NCI-H2029 treated with DMSO at 0.1 percent for 48 hours (cell line): ENCODE data around the gene MYBPH.

Experiments
- DNase-seq: peaks from one replicate; lab custom pipeline; 2025; lab: John Stamatoyannopoulos, UW

Gene MYBPH

DNA sequence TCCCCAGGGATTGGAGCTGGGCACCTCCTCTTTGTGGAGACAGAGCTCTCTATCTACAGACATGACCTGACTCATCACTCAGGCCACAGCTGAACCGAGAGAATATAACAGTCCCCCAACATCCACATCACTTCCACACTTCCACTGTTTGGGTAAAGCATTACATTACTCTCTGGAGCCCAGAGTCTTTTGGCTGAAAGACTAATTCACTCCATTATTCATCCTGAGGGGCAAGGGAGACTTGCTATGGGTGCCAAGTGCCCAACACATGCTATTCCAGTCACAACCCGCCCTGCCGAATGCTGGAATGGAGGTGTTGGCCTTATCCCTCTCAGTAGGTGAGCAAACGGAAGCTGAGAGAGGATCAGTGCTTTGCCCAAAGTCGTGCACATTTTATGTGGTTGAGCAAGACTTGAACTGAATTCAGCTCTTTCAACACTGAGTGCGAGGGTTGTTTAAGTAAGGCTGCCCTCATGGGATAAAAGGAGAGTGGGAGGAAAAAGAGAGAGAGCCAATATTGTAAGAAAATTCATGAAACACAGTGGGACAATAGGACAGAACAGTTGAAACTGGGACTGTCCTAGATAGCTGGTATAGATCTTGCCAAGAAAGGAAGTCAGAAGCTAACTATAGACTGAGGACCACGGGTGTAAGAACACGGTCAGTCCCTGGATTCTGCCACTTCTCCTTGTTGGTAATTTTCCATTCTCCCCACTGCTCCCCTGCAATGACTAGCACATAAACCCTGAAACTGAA is 24.4 kb upstream of the MYBPH start:
- DNase-seq = no peak

DNA sequence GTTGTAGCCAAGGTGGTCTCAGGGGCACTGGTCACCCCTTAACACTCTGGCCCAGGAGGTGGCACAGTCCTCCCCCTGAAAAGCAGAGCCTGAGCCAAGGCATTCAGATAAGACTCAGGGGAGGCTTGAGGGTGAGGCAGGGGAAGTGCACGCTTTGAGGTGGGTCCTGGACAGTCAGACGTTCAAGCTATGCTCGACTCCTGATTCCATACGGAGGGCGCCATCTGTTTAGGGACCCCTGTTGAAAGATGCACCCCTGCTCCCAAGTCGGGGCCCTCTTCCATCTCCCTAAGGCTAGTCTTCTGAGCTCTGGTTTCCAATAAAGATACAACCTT is 23.8 kb upstream of the MYBPH start:
- no peak for DNase-seq

DNA sequence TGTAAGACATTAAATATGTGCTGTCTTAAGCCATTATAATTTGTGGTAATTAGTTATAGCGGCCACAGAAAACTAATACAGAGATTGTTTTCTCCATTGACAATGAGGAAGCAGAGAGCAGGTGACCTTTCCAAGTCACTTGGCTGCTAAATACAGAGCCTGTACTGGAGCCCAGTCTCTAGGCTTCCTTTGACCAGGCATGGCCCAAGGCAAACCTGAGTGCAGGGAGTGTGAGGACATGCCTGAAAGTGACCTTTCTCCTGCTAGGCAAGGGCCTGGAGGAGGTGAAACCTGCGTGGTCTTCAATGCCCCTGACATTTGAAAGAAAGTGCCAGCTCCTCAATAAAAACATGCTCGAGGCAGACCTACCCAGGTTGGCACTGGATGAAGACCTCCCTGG is 23.4 kb upstream of the MYBPH start:
- no peak for DNase-seq

DNA sequence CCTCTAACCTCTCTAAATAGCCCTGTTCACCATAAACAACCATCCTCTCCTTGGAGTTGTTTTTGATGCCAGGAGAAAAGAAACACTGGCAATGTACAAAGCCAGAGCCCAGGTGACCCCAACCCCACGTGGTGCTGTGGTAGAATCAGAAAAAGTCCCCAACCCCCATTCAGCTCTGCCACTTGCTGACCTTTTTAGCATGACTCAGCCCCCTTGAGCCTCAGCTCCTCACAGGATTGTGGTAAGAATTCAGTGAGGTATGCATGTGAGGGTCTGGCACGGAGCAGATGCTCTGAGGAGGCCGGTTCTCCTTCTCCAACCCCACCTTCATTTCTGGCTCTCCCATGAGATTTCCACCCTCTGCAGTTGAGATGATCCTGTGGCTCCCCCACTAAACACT is 22.0 kb upstream of the MYBPH start:
- DNase-seq = no peak

DNA sequence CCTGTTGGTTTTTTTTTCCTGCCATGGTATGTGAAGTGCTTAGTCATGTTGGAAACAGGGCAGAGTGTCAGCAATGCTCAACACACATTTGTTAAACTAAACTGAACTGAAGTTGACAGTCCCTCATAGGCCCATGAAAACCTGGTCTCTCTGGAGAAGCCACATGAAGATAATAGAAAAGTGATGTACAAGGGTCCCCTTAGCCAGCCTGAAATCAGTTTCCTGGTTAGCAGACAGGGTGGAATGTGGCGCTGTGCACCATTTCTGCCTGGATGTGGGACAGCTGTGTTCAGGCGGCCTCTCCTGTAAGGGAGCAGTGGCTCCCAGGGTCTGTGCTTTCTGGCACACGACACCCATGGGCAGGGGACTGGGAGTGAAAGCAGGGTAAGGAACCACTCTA is 20.7 kb upstream of the MYBPH start:
- DNase-seq = no peak

DNA sequence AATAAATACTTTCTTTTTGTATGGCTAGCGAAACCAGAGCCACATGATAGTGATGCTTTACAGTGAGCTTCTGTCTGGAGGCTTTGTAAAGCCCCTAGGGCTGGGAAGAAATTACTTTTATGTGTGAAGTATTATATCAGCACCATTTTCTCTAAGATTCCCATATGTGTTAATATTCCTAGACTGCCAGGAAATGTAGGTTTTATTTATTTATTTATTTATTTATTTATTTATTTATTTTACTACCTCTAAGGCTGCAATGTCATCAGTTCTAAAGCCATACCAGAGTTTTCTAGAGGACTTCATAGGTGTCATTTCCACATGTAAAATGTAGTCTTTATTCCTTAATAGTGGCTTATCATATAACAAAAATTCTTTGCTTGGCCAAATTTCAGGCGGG is 15.3 kb upstream of the MYBPH start:
- no peak for DNase-seq

DNA sequence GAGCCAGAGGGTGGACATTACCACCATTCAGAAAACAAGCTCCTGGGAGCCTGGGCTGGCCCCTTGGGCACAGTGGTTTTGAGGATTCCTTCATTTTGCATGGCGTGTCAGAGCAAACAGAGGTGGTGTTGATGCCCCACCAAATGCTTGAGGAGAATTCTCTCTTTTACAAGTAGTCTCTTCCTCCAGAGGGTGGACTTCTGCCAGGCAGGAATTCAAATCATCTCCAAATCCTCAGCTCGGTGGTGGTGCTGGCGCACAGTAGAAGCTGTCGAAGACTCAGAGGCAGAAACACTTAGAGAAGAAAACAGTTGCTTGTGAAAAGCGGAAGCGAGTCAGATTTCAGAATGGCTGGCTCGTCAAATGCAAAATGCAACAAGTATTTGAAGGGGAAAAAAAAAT is 14.3 kb upstream of the MYBPH start:
- DNase-seq = no peak

DNA sequence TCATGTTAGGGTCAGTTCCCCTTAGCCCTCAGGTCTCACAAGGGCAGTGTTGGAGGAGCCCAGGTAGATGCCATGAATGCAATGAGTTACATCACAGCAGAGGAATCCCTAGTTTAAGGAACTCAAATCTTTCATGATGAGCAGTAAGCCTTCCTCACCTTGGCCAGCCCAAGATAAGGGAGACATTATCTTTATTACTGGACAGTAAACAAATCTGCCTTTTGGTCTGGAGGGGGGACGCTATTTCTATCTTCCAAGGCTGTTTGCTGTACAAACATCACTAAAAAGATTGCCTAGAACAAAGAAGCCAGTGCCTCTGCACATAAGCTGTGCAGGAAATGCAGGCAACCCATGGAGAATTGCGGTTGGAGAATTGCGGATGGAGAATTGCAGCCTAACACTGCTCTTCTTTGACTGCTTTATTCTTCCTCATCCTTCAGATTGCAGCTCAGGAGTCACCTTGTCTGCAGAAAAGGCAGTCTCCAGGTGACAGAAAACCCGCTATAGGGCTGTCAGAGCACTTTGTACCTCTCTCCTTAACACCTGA is 13.1 kb upstream of the MYBPH start:
- no peak for DNase-seq

DNA sequence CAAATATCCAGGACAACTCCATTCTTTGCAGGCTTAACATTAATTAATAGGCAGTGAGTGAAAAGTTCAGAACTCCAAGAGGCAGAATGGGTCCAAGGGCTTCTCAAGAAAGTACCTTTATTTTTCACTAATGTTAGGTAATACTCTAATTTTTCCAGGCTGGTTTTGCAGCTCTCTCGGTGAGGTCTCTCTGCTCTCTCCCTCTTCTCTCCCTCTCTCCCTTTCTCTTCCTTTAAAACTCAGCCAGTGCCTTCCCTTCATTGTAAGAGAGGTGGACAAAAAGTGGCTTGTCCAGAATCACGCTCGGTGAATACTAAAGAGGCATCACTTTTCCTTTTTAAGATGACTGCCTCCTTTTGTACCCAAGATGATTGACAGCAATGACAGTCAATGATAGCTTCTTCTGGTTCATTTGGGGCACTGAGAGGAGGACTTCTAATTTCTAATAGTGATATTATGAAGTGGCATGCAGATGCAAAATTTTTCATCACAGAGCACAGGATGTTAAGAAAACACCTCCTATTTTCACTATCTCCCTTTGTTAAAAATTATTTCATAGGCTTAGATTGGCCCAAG is 12.2 kb upstream of the MYBPH start:
- DNase-seq = no peak

DNA sequence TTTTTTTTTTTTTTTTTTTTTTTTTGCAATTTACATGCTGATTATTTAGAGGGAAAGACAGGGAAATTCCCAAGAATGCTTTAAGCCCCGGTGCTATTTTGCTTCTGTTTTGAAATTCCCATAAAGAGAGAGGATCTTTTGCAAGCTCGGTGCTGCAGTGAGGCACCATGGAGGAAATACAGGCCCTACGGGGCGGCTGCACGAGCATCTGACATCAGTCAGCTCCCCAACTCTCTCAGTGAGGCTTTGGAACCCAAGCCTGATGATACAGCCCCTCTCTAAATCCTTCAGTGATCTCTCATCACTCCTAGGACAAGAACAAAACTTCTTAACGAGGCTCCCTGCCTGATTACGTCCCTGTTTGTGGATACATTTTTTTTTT is 11.7 kb upstream of the MYBPH start:
- DNase-seq = no peak

DNA sequence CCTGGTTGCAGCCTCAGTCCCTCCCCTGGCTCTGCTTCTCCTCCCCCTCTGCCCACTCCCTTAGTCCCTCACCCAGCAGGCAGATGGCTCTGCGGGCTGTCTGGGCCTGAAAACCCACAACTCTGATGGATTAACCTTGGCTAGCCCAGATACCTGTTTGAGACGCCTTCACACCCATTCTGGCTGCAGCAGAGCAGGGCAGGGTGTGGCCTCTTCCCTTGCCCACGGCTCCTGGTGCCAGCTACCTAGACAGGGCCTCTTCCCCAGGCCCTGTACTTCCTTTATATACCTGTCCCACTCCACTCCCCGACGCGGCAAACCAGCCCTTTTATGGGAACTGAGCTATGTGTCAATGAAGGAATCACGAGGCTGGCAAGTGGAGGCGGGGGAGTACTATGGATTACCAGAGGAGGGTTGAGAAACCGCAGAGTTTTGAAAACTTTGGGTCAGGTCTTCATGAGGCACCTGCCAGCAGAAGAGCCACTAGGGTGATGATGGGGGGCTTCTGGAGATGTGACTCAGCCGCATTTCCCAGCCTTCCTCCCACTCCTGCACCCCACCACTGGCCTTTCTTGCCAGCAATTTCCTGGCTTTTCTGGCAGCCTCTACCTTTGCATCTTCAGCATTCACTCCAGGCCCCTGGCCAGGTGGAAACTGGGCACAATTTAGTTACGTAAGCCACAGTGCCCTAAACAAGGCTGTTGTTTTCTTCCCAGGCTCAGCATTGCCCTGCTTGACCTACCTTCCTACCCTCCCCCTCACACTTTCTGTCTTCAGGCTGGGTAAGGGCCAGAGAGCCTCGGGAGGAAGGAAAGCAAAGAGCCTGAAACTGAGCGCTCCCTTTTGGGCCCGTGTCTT is 11.0 kb upstream of the MYBPH start, which contains the start of gene CHI3L1:
TSS of gene CHI3L1 (minus strand) at position 259 of the 858 bp plus-strand sequence. CDS start at position 178, 81 bp downstream.
- DNase-seq = no peak

DNA sequence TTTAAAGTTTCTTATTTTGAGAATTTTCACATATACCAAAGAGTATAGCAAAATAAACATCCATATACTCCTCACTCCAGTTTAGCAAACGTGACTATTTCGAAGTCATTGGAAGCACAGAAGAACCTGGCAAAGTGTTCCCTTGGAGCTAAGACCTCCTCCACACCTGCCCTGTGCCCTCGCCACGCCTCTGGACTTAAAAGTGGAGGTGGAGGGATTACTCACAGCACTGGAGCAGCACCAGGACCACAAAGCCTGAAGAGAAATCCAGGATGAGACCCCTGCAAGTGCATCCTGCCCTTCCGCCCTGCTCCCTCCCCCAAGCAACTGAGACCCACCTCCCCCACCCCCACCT is 10.4 kb upstream of the MYBPH start:
- no peak for DNase-seq

DNA sequence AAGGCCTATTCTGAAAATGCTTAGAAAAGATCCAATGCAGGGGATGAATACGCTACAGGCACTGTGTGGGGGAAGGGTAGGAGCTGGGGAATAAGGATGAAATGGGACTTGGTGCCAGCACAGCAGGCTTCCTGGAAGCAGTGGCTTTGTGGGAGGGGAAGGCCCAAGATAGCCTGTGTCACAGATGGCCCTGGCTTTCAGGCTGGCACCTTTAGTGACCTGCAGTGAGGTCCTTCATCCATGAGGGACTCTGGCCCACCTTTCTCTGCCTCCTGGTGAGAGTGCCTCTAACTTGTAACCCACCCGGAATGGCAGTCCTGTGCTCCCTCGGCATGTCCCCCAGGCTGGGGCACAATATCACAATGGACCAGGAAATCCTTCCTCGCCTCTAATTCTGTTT is 10.0 kb upstream of the MYBPH start:
- DNase-seq = no peak

DNA sequence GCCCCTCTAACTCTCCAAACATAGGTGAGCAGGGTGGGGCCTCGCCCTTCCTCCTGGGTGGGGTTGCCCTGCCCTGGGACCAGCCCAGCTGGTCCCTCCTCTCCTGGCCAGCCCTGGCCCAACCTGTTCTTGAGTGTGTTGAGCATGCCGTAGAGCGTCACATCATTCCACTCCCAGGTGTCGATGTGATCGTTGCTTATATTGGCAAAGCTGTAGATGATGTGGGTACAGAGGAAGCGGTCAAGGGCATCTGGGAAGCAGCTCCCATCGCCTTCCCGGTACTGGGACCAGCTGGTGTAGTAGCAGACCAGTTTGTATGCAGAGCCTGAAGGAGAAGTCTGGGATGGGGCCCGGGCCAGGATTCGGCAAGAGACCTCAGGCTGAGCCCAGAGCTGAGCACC is 9.4 kb upstream of the MYBPH start:
- DNase-seq = no peak

DNA sequence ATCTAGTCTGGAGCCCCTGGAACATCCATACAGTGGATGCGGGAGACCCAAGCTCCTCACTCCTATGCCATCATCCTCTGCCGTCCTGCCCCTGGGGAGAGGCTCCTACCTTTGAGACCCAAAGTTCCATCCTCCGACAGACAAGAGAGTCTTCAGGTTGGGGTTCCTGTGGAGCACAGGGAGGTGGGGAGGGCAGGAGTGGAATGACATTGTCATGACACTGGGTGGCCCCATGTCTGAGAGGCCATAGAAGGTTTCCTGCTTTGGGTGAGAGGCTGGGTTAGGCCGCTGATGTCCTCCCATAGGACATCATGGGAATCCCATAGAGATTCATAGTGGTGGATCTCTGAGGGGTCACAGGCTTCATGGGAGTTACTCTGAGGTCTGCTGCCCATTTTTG is 8.8 kb upstream of the MYBPH start:
- no peak for DNase-seq

DNA sequence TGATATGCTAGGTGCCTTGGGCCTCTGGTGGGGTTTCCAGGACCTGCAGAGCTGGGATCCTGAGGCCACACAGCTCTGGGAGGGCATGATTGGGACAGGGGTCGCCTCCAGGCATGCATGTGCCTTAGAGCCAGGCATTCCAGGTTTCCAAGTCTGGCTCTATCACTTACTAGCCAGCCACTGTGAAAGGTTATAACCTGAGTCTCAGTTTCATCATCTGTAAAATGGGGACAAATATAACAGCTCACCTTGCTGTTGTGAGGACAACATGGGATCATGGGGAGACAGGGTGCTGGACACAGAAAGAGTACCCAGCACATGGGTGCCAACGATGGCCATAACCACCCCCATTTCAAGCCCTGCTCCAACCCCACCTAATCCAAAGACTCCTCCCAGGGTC is 8.2 kb upstream of the MYBPH start:
- DNase-seq = no peak

DNA sequence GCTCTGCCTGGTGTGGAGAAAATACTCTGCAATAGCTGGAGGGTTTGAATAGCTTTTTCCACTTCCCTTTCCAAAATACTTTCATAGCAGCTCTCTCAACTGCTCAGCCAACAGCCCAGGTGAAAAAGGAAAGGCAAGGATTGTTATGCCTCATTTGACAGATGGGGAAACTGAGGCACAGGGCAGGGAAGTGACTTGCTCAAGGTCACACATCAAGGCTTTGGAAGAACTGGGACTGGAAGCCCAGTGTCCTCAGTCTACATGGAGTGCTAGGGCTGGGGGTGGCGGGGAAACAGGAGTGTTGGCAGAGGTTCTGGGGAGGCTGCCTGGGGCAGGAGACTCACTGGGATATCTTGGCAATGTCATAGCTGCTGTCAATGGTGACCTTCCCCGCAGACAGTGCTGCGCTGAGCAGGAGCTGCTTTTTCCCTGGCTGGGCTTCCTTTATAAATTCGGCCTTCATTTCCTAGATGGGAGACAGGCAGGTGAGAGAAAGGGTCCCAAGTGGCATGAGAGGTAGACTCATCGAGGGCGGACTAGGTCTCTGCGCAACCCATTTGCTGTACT is 6.8 kb upstream of the MYBPH start:
- DNase-seq = no peak

DNA sequence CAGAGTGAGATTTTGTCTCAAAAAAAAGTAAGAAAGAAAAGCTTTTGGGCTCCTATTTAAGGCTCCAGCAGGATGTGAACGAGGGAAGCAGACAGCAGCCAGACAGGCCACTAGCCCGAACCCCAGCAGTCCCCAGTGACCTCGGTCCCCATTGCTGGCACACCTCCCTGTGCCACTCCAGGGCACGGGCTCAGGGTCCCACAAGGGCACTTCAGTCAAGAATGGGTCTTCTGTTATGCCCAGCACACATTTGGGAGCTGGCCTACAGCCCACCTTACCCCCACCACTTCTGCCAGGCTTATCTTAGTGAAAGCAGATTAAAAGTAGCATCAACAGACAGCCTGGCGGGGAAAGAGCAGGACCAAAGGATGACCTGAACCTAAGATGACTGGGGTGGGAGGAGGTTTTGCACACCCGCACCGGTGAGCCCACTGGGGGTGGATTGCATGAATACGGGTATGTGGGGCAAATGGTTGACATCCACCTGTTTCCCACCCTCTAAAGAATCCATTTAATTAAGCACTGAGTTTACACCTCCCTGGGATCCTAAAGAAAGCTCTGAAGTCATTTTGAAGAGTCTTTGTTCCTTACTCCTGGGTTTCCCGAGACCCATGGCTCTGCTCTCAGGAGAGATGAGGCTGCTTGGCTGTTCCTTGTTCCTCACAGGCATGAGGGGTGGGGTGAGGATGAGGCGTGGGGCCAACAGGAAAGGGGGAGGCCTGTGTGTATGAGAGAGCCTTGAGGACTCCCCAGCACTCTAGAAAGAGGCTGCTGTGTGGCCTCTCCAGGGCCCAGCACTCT is 6.2 kb upstream of the MYBPH start:
- DNase-seq = no peak

DNA sequence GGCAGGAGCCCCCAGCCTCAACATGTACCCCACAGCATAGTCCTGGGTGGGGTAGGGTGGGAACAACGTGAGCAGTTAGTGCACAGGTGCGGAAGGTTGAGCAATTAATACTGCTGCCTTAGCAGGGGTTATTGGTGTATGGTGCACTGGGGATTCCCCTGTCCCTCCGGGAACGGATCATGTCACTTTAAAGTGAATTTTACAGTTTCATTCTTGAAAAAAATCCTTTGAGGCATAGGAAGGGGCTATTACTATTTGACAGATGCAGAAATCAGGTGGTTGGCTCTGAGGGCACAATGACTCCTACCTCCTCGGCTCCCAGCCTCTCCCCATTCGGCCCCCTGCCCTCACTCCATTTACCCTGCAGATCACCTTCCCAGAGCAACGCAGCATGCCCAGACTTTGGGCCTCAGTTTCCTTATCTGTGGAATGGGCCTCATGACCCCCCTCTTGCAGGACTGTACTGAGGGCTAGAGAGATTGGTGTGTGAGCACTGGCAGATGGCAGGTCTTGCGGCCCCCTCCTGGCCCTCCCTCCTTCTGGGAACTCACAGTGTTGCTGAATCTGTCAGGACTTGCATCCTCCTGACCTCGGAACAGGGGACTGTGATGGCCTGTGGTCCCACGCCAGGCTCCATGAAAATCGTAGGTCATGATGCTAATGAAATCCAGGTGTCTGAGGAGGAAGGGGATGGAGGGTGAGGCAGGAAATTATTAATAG is 5.1 kb upstream of the MYBPH start:
- DNase-seq = no peak

DNA sequence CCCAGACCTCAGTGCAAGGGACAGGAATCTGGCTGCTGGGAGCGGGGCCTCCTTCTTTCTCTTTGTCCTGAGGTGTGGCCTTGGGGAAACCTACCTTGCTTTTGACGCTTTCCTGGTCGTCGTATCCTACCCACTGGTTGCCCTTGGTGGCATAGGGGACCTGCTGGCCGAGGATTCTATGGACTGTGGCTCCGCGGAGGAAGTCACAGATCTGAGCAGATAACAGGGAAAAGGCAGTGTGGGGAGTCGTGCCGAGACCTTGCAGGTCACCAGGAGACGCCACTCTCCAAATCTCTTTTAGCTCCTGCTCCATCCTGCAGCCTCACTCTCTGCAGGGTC is 4.0 kb upstream of the MYBPH start:
- DNase-seq = no peak
